ENCODE data around the gene LANCL2.

LANCL2 gene

GRCh38 chr7:55365205-55365674 lies at the start of gene LANCL2:
Gene LANCL2 (plus strand): TSS chr7:55365337. CDS start chr7:55366026, 689 bp downstream.
- H3K27ac ChIP-seq, result peak within 1 kb of the TSS; percentile 98
- TF ChIP-seq CTCF (IDR thresholded peaks at IDR 0.05), result no peak

GRCh38 chr7:55325371-55325792 lies 39.8 kb upstream of the LANCL2 start:
- TF ChIP-seq ZFX (IDR thresholded peaks at IDR 0.05; ENCODE audit: borderline replicate concordance) (no peak), CTCF (IDR thresholded peaks at IDR 0.05) (no peak)
- no peak overlapping the region for H3K27ac ChIP-seq

GRCh38 chr7:55326081-55326835 lies 38.9 kb upstream of the LANCL2 start:
- H3K27ac ChIP-seq, result no peak overlapping the region
- TF ChIP-seq CTCF (IDR thresholded peaks at IDR 0.05) (no peak), ZFX (IDR thresholded peaks at IDR 0.05; ENCODE audit: borderline replicate concordance) (no peak)

GRCh38 chr7:55326945-55327626 lies 38.1 kb upstream of the LANCL2 start:
- TF ChIP-seq CTCF (IDR thresholded peaks at IDR 0.05), result no peak
- no peak for TF ChIP-seq ZFX (IDR thresholded peaks at IDR 0.05; ENCODE audit: borderline replicate concordance)
- H3K27ac ChIP-seq, result no peak overlapping the region

GRCh38 chr7:55335151-55335550 lies 30.0 kb upstream of the LANCL2 start:
- TF ChIP-seq ZFX (IDR thresholded peaks at IDR 0.05; ENCODE audit: borderline replicate concordance), result no peak
- TF ChIP-seq CTCF (IDR thresholded peaks at IDR 0.05), result no peak
- H3K27ac ChIP-seq, result no peak overlapping the region

- TF ChIP-seq ZFX (IDR thresholded peaks at IDR 0.05; ENCODE audit: borderline replicate concordance), result no peak
- TF ChIP-seq CTCF (IDR thresholded peaks at IDR 0.05), result no peak
Observed at GRCh38 chr7:55335786-55336185, 29.4 kb upstream of the LANCL2 start.

GRCh38 chr7:55336540-55336939 lies 28.6 kb upstream of the LANCL2 start:
- H3K27ac ChIP-seq, result no peak overlapping the region
- TF ChIP-seq CTCF (IDR thresholded peaks at IDR 0.05) (no peak), ZFX (IDR thresholded peaks at IDR 0.05; ENCODE audit: borderline replicate concordance) (no peak)

More at GRCh38 chr7:55335786-55336185, 29.4 kb upstream of the LANCL2 start:
- H3K27ac ChIP-seq, result no peak overlapping the region

All from 22Rv1 (cell line).